Measurements from ENCODE around the gene CRB3.
"Not testable (repeated sequence)": the region's sequence is repeated elsewhere in the genome, so short reads cannot be mapped to it uniquely, and the experiment has no call there.

The CRB3 gene

DNA sequence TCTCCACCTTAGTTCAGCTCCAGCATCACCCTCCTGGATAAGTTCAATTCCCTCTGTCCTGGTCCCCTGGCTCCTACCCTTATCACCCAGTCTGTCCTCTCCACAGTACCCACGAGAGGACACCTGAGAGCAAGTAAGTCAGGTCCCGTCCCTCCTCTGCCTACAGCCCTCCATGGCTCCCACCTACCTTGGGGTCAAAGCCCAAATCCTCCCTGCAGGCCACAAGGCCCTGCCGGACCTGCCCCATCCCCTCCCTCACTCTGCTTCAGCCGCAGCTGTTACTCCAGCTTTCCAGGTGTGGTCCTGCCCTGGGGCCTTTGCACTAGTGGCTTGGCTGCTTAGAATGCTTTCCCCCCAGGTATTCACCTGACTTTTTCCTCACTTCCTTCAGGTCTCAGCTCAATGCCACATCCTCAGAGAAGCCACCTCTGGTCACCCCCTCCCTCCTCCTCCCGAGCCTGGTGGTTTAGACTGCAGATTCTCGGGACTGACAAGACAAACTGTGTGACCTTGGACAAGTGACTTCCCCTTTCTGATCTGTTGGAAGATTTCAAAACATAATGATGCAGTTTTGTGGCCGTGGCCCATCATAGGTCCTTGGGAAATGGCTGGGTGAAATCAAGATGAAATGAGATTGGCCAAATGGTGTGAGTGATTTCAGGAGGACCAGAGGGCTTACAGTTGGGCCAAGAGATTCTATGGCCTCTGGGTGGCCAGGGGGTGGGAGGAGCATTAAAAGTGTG is 34.4 kb downstream of the CRB3 start:
- DNase-seq: no peak

DNA sequence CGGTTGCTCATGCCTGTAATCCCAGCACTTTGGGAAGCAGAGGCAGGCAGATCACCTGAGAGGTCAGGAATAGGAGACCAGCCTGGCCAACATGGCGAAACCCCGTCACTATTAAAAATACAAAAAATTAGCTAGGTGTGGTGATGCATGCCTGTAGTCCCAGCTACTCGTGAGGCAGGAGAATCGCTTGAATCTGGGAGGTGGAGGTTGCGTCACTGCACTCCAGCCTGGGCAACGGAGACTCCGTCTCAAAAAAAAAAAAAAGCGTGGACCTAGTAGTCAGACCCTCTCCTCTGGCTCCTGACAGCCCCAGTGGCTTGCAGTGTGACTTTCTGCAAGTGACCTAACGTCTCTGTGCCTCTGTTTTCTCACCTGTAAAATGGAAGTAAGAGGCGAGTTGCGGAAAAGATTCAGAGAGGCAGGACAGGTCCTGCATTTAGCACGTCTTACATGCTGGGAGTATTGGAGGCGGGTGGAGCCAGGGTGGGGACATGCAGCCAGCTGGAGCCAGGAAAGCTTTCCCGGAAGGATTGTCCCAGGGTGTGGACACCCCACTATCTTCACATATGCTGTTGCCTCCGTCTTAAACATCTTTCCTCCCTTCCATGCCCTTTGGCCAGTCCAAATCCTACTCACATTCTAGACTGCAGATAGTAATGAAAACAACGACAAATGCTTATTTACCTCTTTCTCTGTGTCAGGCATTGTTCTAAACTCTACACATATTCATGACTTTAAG is 35.1 kb downstream of the CRB3 start:
- DNase-seq: no peak

- DNase-seq: no peak
These were observed 37.0 kb downstream of the CRB3 start for GRCh38 chr19:6500837-6501739.

DNA sequence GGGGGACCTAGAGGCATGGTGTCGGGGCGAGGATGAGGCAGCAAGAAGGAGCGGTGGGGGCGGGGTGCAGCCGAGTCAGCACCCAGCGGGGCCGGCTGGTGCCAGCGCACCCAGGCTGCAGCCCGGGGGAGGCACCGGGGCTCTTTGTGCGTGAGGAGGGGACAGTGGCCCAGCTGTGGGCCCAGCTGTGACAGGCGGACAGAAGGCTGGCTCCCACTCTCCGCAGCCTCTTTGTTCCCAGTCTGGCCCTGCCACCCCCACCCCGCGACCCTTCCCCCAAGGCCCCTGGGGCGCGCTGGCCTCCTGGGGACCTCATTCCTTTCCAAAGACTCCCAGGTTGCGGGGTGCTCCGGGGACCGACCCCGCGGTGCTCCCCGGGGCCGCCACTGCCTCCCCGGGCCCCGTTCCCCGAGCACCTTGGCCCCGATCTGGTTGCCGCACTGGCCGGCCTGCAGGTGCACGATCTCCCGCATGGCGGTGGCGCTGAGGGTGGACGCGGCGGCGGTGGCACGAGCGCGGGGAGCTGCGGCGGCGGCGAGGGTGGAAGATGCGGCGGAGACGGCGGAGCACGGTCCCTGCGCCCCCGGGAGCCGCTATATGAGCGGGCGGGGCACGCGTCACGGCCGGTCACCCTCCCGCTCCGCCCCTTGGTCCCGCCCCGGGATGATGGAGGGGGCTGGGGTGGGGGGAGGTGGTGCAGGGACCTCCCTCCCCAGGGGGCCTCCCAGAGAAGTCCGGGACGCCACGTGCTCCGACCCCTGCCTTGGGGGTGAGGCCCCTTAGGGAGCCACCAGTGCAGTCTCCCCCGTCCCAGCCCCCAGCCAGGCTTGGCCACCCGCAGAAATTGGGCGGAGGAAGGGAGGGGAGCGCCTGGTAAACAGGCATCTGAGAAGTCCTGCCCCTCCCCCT is 37.9 kb downstream of the CRB3 start, which contains the start of gene TUBB4A:
Gene TUBB4A (minus strand): TSS at position 570 of the 909 bp plus-strand sequence. CDS start 97 bp downstream, at position 473.
- DNase-seq: peak; percentile 49

DNA sequence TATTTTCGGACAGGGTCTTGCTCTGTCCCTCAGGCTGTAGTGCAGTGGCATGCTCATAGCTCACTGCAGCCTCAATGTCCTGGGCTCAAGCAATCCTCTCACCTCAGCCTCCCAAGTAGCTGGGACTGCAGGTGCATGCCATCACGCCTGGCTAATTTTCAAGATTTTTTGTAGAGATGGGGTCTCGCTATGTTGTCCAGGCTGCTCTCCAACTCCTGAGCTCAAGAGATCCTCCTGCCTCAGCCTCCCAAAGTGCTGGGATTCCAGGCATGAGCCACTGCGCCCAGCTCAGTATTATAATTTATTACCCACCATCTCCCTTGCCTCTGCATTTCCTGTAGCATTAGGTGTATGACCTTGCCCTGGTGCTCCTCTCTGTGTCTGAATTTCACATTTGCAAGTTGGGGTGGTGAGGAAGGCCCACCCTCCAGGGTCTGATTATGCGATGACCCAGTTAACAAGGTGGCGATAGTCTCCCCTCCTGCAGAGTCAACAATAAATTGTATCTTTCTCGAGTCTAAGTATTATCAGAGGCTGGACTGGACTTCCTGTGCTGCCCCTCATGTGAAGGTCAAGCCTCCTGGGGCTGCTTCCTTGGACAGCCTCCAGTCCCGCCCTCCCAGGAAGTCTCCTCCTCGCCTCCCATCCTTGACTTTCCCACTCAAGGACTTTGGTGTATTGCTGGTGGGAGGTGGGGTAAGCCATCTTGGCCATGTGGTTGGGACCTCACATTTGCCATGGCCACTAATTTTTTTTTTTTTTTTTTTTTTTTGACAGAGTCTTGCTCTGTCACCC is 39.5 kb downstream of the CRB3 start:
- no peak for DNase-seq

DNA sequence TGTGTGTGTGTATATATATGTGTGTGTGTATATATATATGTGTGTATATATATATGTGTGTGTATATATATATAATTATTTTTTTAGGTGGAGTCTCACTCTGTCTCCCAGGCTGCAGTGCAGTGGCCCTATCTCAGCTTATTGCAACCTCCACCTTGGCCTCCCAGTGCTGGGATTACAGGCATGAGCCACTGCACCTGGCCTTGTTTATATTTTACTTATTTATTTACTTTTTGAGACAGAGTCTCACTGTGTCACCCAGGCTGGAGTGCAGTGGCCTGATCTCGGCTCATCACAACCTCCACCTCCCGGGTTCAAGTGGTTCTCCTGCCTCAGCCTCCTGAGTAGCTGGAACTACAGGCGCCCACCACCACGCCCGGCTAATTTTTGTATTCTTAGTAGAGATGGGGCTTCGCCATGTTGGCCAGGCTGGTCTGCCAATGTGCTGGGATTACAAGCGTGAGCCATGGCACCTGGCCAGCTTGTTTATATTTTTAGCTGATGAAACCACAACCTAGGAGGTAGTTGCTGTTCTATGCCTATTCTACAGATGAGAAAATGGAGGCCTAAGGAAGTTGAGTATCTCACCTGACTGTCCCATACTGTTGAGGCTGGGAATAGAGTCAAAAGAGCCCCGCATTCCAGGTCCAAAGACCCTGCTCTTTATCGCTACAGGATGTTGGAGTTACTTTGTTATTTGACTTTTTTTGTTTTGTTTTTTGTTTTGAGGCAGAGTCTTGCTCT is 44.1 kb downstream of the CRB3 start:
- not testable (repeated sequence) for DNase-seq

GRCh38 chr19:6509118-6509971 is 45.3 kb downstream of the CRB3 start:
- no peak for DNase-seq

DNA sequence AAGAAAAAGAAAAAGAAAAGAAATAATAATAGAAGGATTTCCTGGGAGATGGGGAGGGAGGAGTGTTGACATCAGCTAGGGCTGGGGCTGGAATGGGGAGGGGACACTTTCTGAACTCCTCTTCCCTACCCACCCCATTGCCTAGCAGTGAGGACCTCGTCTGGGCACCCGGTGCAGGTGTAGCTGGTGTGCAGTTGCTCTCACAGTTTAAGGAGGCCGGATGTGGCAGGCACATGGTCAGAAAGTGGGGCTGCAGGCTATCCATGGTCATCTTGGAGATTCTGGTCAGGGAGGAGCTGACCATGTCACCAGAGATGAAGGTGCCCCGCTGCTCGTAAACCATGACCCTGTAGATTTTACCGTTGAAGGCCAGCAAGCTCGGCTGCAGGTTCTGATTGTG is 46.5 kb downstream of the CRB3 start:
- DNase-seq: no peak

DNA sequence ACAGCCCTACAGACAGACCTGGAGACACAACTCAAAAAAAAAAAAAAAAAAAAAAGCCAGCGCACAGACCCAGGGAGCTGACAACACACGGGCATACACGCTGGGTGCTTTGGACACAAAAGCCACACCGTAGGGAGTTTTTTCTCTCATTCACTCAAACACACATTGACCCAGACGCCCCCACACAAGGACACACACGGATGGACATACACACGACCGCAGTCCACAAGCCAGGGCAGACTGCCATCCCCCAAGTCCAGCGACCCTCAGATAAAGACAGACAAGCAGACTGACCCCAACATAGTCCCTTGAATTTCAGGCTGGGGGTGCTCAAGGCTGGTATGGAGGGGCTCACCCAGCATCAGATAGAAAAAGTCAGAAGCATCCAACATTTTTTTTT is 50.0 kb downstream of the CRB3 start:
- no peak for DNase-seq

GRCh38 chr19:6514926-6515544 is 51.0 kb downstream of the CRB3 start:
- DNase-seq: no peak

DNA sequence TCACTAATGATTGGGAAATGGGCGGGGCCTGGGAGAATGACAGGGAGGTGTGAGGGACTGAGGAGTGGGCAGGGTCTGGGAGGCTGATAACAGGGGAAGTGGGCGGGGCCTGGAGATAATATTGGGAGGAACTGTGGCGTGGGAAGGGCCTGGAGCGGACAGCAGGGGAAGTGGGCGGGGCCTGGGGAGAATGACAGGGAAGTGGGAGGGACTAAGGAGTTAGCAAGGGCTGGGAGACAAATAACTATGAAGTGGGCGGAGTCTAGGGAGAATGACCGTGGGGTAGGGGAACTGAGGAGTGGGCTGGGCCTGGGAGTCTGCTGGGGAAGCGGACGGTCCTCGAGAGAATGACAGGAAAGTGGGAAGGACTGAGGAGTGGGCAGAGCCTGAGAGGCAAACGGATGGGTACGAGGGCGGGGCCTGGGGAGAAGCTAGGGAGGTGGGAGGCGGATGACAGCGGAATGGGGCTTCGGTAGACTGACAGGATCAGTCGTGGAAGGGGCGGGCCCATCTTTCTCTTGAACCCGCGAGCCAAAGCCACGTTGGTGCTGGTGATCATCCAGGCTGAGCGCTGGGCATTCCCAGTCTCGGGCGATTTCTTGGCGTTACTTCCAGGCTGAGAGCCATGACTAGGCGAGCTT is 52.1 kb downstream of the CRB3 start:
- DNase-seq: peak; percentile 83
